NB4 (cell line): ENCODE results near the gene LRIT3.
"Not testable (repeated sequence)": the region's sequence is repeated elsewhere in the genome, so short reads cannot be mapped to it uniquely, and the experiment has no call there.

Experiments used
- DNase-seq: peaks from one replicate; pipeline ENCODE4 v3.0.0; 2010; ENCODE audit warnings: low read depth
- H3K4me3 ChIP-seq: one replicate; pipeline ENCODE4 v1.5.1; 2011; ENCODE audit warnings: mild to moderate bottlenecking, low read depth, low read length, moderate library complexity
- CTCF ChIP-seq: IDR thresholded peaks from one replicate; pipeline ENCODE4 v1.5.1; 2012; ENCODE audit warnings: low read depth, low read length
- MAX ChIP-seq: IDR thresholded peaks from 2 replicates; pipeline ENCODE4 v1.6.1; 2011; ENCODE audit warnings: low read depth, low read length
- MYC ChIP-seq: IDR thresholded peaks from 2 replicates; pipeline ENCODE4 v1.6.1; 2011; ENCODE audit warnings: low read depth, low read length
- POLR2A ChIP-seq: IDR thresholded peaks from 2 replicates; pipeline ENCODE4 v1.6.1; 2011; ENCODE audit warnings: mild to moderate bottlenecking; ENCODE audit not compliant: insufficient read length; ENCODE audit errors: extremely low read depth

LRIT3 gene

GRCh38 chr4:109833756-109834155 is 14.2 kb upstream of the LRIT3 start:
- H3K4me3 ChIP-seq, result no peak overlapping the region
- TF ChIP-seq POLR2A (no peak), MYC (no peak), MAX (no peak), CTCF (no peak)
- no peak for DNase-seq

GRCh38 chr4:109836985-109837384 is 10.9 kb upstream of the LRIT3 start:
- no peak overlapping the region for H3K4me3 ChIP-seq
- no peak for DNase-seq
- TF ChIP-seq POLR2A, result no peak
- no peak for TF ChIP-seq MAX
- no peak for TF ChIP-seq CTCF
- no peak for TF ChIP-seq MYC

GRCh38 chr4:109846395-109847098 is 1.4 kb upstream of the LRIT3 start:
- DNase-seq, result no peak
- TF ChIP-seq POLR2A (no peak), MYC (no peak)
- no peak overlapping the region for H3K4me3 ChIP-seq

- no peak for TF ChIP-seq CTCF
- no peak for TF ChIP-seq MYC
- TF ChIP-seq MAX, result no peak
- no peak overlapping the region for H3K4me3 ChIP-seq
- DNase-seq, result no peak
These were observed 594 bp downstream of the LRIT3 start for GRCh38 chr4:109848501-109848900.

GRCh38 chr4:109850601-109851000 is 2.7 kb downstream of the LRIT3 start:
- H3K4me3 ChIP-seq, result no peak overlapping the region
- DNase-seq, result no peak
- no peak for TF ChIP-seq POLR2A
- TF ChIP-seq MYC, result no peak
- TF ChIP-seq CTCF, result no peak
- TF ChIP-seq MAX, result no peak

- DNase-seq, H3K4me3 ChIP-seq: not testable (repeated sequence)
These were observed 11.8 kb downstream of the LRIT3 start for GRCh38 chr4:109859426-109860300.

- DNase-seq, result no peak
- TF ChIP-seq MYC, result no peak
- H3K4me3 ChIP-seq, result no peak overlapping the region
These were observed 13.4 kb downstream of the LRIT3 start for GRCh38 chr4:109861271-109861670.
